NCI-H446 treated with DMSO at 0.1 percent for 48 hours (cell line): ENCODE data around the gene MGAT1.

Source experiments
- DNase-seq: peaks from one replicate; lab custom pipeline; 2025; lab: John Stamatoyannopoulos, UW

MGAT1 gene

DNA sequence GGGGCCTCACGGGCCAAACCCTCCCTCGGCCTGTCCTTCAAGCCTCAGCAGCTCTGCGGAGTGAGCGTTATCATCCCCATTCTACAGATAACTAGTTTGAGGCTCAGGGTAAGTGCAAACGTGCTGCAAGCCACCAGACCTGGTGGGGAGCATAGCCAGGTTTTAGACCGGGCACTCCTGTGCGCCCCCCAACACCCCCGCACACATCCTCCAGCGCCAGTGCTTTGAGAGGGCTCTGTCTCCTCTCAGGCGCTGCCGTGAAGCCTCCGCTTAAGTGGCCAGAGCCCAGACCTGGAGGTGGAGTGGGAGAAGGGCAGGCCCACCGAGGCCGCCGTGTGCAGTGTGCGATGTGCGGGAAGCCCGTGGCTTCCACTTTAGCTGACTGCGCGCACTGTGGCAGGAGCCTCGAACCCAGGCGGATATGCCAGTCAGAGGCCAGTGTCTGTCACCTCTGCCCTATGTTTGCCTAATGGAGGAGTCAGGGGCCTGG lies 1.6 kb upstream of the MGAT1 start:
- no peak for DNase-seq

DNA sequence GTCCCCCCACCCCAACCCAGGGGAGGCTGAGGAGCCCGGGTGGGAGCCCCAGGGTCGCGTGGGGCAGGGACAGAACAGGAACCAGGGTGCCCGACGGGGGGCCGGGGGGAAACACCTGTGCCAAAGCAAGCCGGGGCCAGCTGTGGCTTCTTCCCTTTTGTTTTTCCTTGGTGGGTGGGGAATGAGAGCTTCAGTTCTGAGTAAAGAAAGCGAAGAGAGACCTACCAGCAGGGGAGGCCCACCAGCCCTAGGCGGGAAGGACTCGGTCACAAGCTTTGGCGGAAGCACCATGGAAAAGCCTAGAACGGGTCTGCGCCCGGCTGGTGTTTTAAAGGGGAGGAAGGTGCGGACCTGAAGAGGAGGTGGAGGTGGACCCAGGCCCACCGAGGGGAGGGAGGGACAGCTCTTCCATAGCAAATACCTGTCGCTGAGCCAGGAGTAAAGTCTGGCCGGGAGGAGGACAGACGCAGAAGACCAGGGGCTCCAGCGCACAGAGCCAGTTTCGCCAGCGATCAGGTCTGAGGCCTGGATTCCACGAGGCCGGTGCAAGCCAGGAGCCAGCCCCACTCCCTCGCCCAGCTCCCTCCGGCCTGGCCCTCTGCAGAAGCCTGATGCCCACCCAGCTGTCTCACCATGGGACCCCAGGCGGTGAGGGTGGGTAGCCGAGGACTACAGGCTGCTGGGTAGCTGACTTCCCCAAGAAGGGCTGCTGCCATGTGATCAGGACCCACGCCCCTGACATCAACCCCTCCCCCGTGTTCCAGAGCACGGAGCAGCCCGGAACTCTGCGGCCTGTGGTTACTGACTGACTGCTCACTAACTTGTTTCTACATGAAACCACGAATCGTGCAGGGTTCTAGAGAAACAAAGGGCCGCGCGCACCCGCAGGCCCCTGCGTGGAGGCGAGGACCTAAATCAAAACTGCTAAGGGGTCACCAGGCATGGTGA lies 849 bp upstream of the MGAT1 start:
- DNase-seq, result no peak

DNA sequence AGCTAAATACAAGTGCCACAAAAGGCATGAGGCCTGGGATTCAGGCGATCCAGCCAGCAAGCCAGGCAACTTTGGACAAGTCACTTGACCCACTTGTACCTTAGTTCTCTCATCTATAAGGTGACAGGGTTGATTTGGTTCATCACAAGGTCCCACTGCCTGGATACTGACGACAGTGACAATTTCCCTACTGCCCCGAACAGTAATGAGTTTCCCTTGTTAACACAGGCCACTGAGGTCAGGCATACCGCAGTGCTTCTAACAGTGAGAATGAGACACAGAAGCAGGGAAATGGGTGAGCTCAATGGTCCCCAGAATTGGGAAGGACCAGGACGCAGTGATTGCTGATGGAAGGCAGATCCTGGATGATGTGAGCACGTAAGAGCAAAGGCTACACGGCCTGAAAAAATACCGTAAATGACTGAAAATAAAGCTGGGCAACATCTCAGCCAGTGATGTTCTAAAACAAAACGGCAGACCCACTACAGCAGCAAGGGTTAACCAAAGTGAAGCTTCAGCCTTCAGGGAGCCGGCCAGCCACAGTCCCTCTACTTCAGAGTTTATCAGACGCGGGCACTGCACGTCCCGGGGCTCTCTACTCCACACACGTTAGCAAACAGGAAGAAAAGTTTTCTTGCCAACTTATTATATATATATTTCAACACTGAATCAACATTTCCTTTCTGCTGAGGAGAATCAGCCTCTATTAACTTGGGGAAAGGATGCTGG lies 846 bp downstream of the MGAT1 start:
- no peak for DNase-seq

DNA sequence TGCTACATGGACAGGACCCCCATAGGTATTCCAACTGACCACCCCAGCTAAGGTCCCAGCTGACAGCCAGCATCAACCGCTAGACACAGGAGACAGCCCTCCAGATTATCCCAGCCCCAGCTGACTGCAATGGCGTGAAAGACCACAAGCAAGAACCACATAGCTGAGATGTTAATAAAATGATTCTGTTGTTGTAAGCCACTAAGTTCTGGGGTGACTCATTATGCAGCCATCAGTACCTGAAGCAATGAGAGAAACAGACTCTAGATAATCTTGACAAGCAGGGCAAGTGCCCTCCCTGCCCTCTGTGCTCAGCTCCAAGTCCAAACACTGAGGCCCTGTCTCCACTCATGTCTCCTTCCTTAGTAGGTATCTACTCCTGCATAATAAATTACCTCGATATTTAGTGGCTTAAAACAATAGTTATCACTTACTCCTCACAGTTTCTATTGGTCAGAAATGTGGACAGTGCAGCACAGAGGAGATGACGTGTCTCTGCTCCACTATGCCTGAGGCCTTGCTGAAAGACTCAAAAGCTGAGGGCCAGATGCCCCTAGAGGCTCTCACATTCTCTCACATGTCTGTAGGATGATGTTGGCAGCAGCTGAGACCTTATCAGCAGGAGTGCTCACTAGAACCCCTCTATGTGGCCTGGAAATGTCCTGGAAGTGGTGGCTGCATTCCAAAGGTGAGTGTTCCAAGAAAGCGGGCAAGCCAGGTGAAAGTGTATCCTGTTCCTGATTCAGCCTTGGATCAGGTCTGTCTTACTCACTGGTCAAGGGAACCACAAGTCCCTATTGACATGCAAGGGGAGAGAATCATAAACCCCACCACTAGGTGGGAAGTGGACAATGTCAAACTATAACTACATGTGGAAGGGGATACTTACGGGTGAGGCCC lies 2.5 kb downstream of the MGAT1 start:
- DNase-seq, result no peak

DNA sequence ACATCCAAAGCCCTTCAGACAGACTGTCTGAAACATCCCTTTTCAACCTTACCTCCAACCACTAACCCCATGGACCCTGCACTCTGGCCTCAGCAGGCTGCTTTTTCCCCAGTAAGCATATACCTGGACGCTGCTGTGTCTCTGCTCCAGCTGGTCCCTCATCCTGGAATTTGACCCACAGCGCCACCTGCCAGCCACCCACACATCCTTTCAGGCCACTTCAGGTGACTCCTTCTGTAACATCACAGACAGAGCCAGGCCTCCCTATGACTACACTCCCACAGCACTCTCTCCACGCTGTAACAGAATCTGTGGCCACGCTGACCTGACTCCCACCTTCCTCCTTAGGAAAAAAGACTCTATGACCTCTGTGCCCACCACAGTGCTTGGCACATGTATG lies 3.4 kb downstream of the MGAT1 start:
- no peak for DNase-seq

DNA sequence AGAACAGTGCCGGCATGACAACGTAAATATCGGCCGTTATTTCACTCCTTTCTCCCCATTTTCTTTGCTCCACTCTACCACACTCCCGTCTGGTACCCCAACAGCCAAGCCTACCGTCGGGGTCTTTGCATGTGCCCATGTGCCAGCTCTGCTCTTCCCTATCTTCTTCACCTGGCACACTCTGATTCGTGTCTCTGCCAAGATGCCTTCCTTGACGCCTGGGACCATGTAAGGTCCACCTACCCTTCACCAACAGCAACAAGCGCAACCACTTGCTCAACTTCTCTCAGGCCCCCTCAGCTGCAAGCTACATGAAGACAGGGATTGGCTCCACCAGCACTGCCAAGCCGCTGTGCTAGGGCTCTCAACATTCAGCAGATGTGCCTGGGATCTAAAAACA lies 4.4 kb downstream of the MGAT1 start:
- no peak for DNase-seq

DNA sequence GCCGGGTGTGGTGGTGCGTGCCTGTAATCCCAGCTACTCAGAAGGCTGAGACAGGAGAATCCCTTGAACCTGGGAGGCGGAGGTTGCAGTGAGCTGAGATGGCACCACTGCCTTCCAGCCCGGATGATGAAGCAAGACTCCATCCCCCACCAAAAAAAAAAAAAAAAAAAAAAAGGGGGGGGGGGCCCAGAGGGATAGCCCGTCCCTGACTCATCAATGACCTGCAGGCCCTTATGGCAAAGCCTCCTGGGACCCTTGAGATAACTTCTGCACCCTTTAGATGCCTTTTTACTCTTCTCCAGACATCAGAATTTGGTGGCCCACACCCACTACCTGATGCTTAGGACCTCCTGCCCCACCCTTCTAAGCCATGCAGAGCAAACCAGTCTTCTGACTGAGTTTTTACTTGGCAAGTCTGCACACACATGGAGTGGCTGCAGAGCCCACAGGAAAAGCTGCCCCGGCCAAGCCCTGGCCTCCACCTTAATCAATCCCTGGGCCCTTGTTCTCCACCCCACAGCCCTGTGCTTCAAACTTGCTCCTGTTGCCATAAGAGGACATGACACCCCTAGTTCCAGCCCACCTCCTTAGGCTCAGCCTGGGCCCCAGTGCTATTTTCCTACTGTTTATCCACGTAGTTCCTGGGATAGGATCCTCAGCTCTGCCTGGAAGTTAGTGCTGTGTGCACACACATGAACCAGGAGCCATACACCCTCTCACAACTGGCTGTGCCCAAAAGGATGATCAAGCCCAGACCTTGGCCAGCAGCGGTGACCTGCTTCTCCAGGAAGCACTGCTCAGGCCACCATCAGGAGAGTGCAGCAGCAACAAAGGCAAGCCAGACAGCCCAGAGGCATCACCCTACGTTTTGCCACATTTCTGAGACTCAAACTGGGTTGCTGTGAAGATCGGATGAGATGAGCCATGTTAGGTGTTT lies 5.1 kb downstream of the MGAT1 start:
- DNase-seq, result no peak

DNA sequence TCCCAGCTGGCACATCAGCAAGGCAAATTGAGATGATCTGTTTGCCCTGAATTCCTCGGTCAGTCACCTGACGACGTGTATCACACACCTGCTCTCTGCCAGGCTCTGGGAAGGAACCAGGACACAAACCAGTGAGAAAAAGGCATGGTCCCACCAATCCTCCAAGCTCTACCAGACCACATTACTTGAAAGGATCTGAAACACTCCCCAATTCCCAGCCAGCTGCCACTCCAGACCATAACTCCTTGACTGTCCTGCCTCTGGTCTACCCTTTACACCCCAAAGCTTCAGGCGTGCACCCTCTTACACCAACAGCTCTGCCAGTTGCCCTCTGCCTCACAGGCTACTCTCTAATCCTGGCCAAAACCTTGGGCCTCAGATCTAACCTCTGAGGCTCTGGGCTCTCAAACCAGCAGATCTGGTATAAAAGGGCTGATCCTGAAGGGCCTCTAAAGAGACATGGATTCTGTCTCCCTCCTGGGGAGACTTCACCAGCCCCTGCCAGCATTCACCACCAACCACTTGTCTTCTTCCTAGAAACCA lies 6.8 kb downstream of the MGAT1 start:
- DNase-seq, result no peak

DNA sequence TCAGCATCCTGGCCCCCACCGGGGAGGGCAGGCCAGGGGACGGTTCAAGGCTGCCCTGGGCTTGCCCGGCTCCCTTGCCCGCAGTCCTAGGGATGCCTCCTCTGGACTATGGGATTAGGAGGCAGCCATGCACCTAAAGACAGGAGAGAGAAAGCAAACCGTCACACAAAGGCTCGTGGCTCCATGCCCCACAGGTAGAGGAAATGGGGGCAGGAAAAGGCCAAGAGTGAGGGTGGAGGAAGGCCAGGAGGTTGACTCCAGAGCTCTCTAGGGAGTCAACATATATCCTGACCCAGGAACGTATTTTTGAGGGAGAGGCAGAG lies 9.7 kb downstream of the MGAT1 start:
- DNase-seq, result no peak

DNA sequence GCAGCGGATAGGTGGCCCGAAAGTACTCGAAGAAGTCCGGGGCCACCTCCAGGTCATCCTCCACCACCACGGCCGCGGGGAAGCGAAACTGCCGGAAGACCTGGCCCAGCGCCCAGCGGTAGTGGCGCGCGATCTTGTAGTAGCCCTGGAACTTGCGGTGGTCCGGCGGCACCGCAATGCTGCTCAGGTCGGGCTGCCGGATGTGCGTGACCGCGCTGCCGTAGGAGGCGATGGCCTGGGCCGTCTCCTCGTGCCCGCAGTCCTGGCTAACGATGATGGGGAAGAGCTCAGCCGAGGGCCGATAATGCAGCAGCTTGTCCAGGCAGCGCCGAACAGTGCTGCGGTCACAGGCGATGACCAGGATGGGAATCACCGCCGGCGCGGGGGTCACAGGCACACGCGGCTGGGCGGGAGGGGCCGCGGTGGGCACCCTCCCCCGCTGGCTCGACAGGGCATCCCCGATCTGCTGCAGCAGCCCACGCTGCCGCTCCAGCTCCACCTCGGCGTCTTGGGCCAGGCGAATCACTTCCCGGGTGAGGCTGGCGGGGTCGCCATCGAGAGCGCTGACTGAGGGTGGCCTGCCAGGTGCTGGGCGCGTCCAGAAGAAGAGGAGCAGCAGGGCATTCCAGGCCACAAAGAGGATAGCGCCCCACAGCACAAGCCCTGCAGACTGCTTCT lies 10.2 kb downstream of the MGAT1 start:
- no peak for DNase-seq

DNA sequence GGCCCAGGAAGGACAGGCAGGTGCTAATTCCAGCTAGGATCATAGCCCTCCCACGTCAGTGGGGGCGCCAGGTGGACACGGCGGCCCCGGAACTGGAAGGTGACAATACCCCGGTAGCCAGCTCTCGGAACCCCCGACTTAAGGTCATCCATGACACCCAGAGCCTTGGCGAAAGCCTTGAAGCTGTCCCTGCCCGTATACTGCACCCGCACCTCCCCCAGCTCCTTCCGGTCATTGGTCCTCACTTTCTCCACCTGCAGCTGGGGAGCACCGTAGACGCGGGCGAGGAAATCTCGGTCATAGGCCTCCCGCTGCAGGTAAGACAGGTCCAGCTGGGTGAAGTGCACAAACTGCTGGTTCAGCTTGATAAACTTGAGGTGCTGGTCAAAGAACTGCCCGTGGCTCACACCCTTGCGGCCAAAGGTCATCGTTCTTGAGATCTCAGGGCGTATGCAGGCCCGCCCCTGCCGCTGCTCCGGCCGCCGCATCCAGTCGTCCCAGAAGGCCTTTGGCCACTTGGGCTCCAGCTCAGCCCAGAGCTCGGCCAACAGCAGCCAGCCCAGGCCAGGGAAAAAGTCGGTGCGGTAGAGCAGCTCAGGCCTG lies 10.9 kb downstream of the MGAT1 start:
- DNase-seq, result no peak

DNA sequence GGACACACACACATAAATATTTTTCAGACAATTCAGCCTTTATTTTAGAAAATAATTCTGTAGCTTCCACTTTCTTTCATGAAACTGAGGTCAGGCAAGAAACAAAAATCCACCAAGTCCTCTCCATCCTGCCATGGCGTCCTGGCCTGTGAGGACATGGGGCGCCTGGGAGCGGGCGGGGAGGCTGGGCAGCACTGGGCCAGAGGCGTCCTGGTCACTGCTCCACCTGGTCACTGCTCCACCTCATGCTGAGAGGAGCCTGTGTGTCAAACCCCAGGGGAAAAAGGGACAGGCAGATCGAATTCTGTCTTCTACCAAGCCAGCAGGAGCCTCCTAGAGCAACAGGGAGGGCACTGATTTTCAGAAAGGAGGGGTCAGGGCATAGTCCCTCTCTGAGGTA lies 12.1 kb downstream of the MGAT1 start:
- no peak for DNase-seq

DNA sequence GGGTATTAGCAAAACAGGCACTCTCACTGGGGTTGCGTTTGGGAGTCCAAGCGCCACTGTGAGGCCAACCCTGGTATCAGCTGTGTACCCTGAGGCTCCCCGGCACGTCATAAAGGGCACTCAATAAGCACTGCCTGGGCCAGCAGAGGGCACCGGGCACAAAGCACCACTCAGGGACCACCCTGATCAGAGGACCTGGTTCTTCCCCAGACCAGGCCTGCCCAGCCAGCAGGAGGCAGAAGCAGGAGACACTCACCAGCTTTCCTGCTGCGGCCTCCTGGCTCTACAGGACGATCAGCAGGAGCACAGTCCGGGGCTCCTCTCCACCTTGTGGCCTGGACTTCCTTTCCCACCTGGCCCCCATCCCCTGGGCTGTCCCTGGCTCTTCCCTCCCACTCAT lies 12.6 kb downstream of the MGAT1 start:
- no peak for DNase-seq

DNA sequence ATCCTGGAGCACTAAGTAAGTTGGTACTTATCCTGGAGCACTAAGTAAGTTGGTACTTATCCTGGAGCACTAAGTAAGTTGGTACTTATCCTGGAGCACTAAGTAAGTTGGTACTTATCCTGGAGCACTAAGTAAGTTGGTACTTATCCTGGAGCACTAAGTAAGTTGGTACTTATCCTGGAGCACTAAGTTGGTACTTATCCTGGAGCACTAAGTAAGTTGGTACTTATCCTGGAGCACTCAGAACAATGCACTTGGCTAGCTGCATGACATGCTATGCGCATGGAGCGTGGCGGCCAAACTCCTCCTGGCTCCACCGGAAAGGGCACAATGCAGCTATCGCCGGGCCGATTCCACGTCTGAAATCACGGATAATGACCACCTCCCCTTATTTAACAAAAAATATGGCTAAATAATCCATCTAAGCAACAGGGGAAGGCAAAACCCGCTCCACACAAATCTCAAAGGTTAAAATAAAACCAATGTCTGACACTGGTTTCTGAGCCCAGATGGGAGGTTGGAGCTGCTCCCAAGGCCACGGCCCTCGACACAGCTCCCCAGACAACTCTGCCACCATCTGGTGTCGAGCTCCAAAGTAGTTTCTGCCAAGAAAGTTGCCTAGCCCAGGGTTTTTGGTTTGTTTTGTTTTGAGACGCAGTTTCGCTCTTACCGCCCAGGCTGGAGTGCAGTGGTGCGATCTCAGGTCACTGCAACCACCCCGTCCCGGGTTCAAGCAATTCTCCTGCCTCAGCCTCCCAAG lies 13.8 kb downstream of the MGAT1 start:
- peak; percentile 24 for DNase-seq

DNA sequence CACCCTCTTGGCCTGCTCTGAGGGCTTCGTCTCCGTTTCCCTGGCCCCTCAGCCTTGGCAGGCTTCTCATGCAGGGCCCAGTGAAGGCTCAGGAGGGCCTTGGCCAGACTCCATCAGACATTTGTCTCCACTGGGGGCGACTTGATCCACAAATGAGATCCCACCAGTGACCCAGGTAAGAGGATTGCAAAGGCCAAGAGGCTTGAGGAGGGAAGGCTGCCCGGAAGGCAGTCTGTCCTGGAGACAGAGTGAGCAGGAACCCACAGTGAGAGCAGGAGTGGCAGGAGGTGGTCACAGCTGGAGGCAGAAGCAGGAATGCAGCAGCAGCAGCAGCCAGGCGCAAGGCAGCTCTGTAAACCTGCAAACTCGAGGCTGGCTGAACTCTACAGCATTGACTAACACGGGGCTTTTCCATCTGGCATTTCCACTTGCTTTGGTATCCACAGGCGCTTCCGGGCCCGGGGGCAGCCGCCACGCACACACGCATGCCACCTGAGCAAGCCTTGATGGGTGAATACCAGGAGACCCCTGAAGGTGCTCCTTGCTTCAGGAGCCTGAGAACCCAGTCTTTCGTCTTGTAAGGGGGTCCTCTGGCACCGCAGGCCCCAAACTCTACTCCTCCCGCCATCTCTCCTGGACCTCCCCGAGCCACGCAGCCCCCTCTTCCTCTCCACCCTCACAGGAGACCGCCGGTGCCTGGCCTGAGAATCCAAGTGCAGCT lies 14.7 kb downstream of the MGAT1 start:
- DNase-seq, result no peak

DNA sequence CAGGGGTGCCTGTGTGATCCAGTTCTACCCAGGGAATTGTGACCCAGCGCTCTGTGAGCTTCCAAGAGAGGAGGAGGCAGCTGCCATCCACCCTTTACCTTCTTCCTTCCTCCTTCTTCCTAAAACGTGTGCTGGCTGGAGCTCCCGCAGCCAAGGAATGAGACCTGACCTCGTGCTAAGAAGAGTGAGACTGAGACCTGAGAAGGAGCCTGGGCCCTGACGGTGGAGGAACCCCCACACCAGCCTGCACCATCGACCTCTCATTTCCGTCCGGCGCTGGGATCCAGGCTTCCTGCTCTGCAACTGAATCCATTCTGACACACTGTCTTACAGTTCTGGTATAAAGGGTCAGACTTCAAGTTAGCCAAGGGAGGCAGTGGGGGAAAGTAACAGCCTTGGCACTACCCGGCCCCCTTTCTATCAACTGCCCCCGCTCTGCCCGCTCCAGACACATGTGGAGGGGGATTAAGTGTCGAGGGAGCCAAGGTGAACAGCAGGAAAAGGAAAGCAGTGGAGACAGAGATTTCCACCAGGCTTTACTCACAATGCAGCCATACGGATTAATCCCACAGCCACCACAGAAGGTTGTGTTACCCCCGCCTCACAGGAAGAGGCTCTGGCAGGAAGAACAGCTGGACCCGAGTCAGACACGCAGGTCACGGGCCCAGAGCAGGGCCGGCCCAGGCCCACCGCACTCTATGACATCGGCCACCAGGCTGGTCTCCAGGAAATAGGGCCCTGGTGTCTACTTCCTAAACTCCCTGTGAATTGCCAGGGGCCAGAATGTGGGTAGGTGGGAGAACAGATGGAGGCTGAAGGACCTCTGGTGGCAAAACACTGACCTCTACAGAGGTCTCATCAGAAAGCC lies 15.8 kb downstream of the MGAT1 start:
- no peak for DNase-seq

DNA sequence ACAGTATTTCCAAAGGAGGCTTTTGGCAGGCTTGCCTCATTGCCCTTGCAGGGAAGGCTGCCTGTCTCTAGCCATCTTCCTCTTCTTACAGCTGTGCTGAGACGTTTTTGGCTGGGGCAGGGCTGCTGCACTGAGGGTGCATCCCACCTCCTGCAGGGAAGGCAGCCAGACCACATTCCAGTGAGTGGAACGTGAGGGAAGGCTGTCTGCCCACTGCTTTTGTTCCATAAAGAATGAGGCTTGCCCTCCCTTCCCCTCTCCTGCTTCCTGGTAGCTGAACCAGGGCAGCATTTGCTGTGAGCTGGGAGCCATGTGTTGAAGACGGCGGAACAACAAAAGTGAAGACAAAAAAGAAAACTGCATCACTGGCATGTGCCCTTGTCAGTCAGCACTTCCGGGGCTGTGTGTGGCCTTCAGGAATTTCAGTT lies 16.8 kb downstream of the MGAT1 start:
- no peak for DNase-seq
